Spinal cord (tissue), 10 donors: ENCODE results near the gene NRXN2. TPM values are rescaled to one million over a fixed set of nuclear protein-coding genes. Genes with fewer than 3 reads are reported as not detected.
A peak's percentile ranks its signal among the peaks of the same experiment; 100 is the strongest.

Experiments used
- DNase-seq, 6 donors: peaks; one replicate each; pipeline versions ENCODE4 v3.0.0 to v3.0.0-alpha.2; 2013 to 2015; ENCODE audit warnings: low spot score in 6 of 6, low read depth in 4 of 6
- H3K27ac ChIP-seq: one replicate; pipeline ENCODE4 v1.5.1; 2013; ENCODE audit warnings: low read depth, low read length, control low read depth
- H3K27me3 ChIP-seq: one replicate; pipeline ENCODE4 v1.6.1; 2013; ENCODE audit warnings: low read length; ENCODE audit not compliant: control insufficient read depth, insufficient read depth
- H3K36me3 ChIP-seq: one replicate; pipeline ENCODE4 v1.6.1; 2013; ENCODE audit warnings: low read length; ENCODE audit not compliant: control insufficient read depth, insufficient read depth
- H3K4me1 ChIP-seq: one replicate; pipeline ENCODE4 v1.6.1; 2013; ENCODE audit warnings: low read length; ENCODE audit not compliant: control insufficient read depth, insufficient read depth
- H3K4me3 ChIP-seq: one replicate; pipeline ENCODE4 v1.5.1; 2013; ENCODE audit warnings: low read depth, low read length, control low read depth
- H3K9me3 ChIP-seq: one replicate; pipeline ENCODE4 v1.6.1; 2013; ENCODE audit warnings: low read length; ENCODE audit not compliant: control insufficient read depth, insufficient read depth
- whole genome bisulfite sequencing: methylation state at CpG from one replicate; pipeline ENCODE4 v1.1.5; 2013; ENCODE audit warnings: missing lambda C conversion rate; ENCODE audit not compliant: insufficient coverage; 5-methylcytosine and 5-hydroxymethylcytosine counted together
- polyA plus RNA-seq, 2 donors: library from polyadenylated mRNA; unstranded; fragments of 120-200 nt; gene quantifications; one replicate each; pipeline ENCODE4 v1.2.1, GENCODE V29; 2013; ENCODE audit not compliant: insufficient read length in 2 of 2
- total RNA-seq, 2 donors: library from RNA; depleted of rRNA in 1 of 2; stranded (reverse); fragments of 120-200 nt in 1 of 2; fragments of >200 nt in 1 of 2; gene quantifications; one replicate each; pipeline versions ENCODE4 v1.2.3 to v1.2.4, GENCODE V29; 2013 to 2014
- donor health status: healthy.

NRXN2 gene
- total and polyA plus RNA-seq, 4 donors: 68.0 to 424 (median 280) TPM

- H3K36me3 ChIP-seq: no peaks in the 10 kb centered on the region
- no peak overlapping the region for H3K27ac ChIP-seq
- H3K27me3 ChIP-seq: no peaks in the 10 kb centered on the region
- 89% methylated on average over 9 of the region's 9 CpGs for WGBS
- H3K4me1 ChIP-seq: no peaks in the 10 kb centered on the region
- no peak overlapping the region for H3K4me3 ChIP-seq
- H3K9me3 ChIP-seq: no peaks in the 10 kb centered on the region
- DNase-seq: no peak
These were observed 130.3 kb downstream of the NRXN2 start for GRCh38 chr11:64592656-64593055.

- WGBS: 82% methylated on average over 3 of the region's 3 CpGs
- Histone ChIP-seq H3K4me3 (no peak overlapping the region), H3K36me3 (no peaks in the 10 kb centered on the region), H3K4me1 (no peaks in the 10 kb centered on the region), H3K27ac (no peak overlapping the region), H3K27me3 (no peaks in the 10 kb centered on the region), H3K9me3 (no peaks in the 10 kb centered on the region)
- no peak for DNase-seq
These were observed 130.8 kb downstream of the NRXN2 start for GRCh38 chr11:64592234-64592615.

GRCh38 chr11:64591257-64592233 lies 131.5 kb downstream of the NRXN2 start:
- DNase-seq: no peak
- no peaks in the 10 kb centered on the region for H3K9me3 ChIP-seq
- H3K4me3 ChIP-seq: no peak overlapping the region
- H3K27ac ChIP-seq: no peak overlapping the region
- H3K4me1 ChIP-seq: no peaks in the 10 kb centered on the region
- 91% methylated on average over 36 of the region's 36 CpGs for WGBS
- no peaks in the 10 kb centered on the region for H3K36me3 ChIP-seq
- no peaks in the 10 kb centered on the region for H3K27me3 ChIP-seq

- H3K4me3 ChIP-seq: no peak within 1 kb of the TSS
- H3K36me3 ChIP-seq: no peaks in the 10 kb centered on the region
- no peaks in the 10 kb centered on the region for H3K9me3 ChIP-seq
- H3K27me3 ChIP-seq: no peaks in the 10 kb centered on the region
- 81% methylated on average over 14 of the region's 14 CpGs for WGBS
- H3K4me1 ChIP-seq: no peaks in the 10 kb centered on the region
- DNase-seq: no peak
- H3K27ac ChIP-seq: no peak within 1 kb of the TSS
These were observed 132.2 kb downstream of the NRXN2 start, which contains the start of gene SLC22A12 for GRCh38 chr11:64590763-64591221. SLC22A12 (plus strand) TSS chr11:64591220; CDS start chr11:64591557, 337 bp downstream.

- no peak for DNase-seq
- no peaks in the 10 kb centered on the region for H3K36me3 ChIP-seq
- WGBS: no CpG with 5 or more reads among the region's 2 CpGs
These were observed 134.3 kb downstream of the NRXN2 start for GRCh38 chr11:64588701-64589100.

GRCh38 chr11:64586366-64586765 lies 136.6 kb downstream of the NRXN2 start:
- Histone ChIP-seq H3K36me3 (no peaks in the 10 kb centered on the region), H3K9me3 (no peaks in the 10 kb centered on the region), H3K4me3 (no peak overlapping the region), H3K4me1 (peaks cover 2% of the 10 kb centered on the region), H3K27me3 (no peaks in the 10 kb centered on the region), H3K27ac (no peak overlapping the region)
- DNase-seq: no peak

More at GRCh38 chr11:64588701-64589100, 134.3 kb downstream of the NRXN2 start:
- H3K4me1 ChIP-seq: no peaks in the 10 kb centered on the region
- no peak overlapping the region for H3K27ac ChIP-seq
- no peaks in the 10 kb centered on the region for H3K27me3 ChIP-seq
- H3K9me3 ChIP-seq: no peaks in the 10 kb centered on the region
- no peak overlapping the region for H3K4me3 ChIP-seq

GRCh38 chr11:64585150-64585549 lies 137.8 kb downstream of the NRXN2 start:
- WGBS: 48% methylated on average over 7 of the region's 8 CpGs
- peak in 1 of 6 donors; percentile 22 for DNase-seq
- Histone ChIP-seq H3K27ac (no peak overlapping the region), H3K27me3 (no peaks in the 10 kb centered on the region), H3K4me1 (peaks cover 14% of the 10 kb centered on the region), H3K4me3 (no peak overlapping the region), H3K36me3 (no peaks in the 10 kb centered on the region), H3K9me3 (no peaks in the 10 kb centered on the region)

GRCh38 chr11:64583296-64584262 lies 139.4 kb downstream of the NRXN2 start:
- H3K27ac ChIP-seq: no peak overlapping the region
- H3K36me3 ChIP-seq: no peaks in the 10 kb centered on the region
- H3K27me3 ChIP-seq: no peaks in the 10 kb centered on the region
- H3K4me3 ChIP-seq: no peak overlapping the region
- 83% methylated on average over 28 of the region's 28 CpGs for WGBS
- DNase-seq: no peak
- H3K9me3 ChIP-seq: no peaks in the 10 kb centered on the region
- H3K4me1 ChIP-seq: peaks cover 20% of the 10 kb centered on the region

- no peaks in the 10 kb centered on the region for H3K36me3 ChIP-seq
- H3K27me3 ChIP-seq: no peaks in the 10 kb centered on the region
- H3K4me1 ChIP-seq: peaks cover 20% of the 10 kb centered on the region
- no peak for DNase-seq
- no peak overlapping the region for H3K4me3 ChIP-seq
- WGBS: 98% methylated on average over 15 of the region's 15 CpGs
- H3K27ac ChIP-seq: no peak overlapping the region
- no peaks in the 10 kb centered on the region for H3K9me3 ChIP-seq
These were observed 140.1 kb downstream of the NRXN2 start for GRCh38 chr11:64582885-64583284.
